GM12892 (cell line): Measurements from ENCODE around the gene KRT32.

Experiments
- POLR2A ChIP-seq: IDR thresholded peaks from 2 replicates; pipeline ENCODE4 v1.6.1; 2011; ENCODE audit warnings: low read depth, low read length, control low read depth
- POLR2AphosphoS5 ChIP-seq: IDR thresholded peaks from 2 replicates; pipeline ENCODE4 v1.6.1; 2011; ENCODE audit warnings: low read depth, low read length, control low read depth

DNA sequence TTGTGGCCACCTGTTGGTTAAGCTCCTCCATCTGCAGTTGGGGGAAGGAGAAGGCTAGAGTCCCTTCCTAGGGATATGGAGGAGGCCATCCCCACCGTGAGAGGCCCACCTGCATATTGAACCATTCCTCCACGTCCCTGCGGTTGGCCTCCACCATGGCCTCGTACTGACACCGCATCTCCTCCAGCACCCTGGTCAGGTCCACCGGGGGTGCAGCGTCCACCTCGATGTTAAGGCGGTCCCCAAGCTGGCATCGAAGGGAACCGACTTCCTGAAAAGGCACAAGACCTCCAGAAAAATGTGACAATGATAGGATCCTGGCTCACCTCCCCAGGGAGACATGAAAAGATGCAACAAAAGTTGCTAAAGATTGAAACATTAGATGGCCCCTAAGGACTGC is 3.0 kb downstream of the KRT32 start:
- TF ChIP-seq POLR2AphosphoS5: no peak
- no peak for TF ChIP-seq POLR2A
